NCI-H128 (cell line): ENCODE data around the gene DPP9.
A peak's percentile ranks its signal among the peaks of the same experiment; 100 is the strongest.

ENCODE experiments used
- DNase-seq: peaks from one replicate; lab custom pipeline; 2025; ENCODE audit not compliant: unreplicated experiment; lab: John Stamatoyannopoulos, UW

Gene DPP9

DNA sequence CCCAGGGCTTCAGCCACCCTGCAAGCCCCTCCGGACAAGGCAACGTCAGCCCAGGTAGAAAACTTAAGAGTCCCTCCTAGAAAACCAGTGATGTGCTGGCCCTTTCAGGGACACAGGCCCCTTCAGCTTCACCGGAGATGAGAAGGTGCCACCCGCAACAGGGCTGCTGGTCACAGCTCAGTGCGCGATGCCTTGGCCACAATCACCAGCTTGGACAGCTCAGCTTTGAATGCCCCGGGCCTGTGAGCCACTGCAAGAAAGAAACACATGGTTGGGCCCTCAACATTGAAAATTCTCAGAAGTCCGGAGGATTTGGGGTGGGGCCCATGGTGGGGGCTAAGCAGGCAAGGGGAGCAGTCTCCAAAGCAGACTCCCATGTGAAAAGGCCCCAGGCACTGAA, 65.8 kb downstream of the DPP9 start:
- DNase-seq = no peak

DNA sequence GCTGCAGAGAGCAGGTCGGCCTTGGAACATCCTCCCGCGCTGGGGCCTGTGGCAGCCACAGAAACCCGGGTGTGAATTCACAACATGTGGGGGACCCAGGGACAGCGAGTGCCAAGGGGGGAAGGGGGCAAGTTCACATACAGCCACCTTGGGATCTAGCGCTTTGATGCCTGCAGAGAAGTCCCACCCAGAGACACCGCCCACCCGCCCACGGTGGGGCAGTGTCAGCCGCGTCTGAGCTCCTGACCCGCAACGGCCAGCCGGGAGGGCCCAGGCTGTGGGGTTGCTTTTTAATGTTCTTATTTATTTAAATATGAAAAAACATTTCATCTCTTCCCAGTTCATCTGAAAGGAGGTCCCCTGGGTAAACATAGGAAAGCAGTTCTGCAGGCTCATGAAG, 66.4 kb downstream of the DPP9 start:
- no peak for DNase-seq

DNA sequence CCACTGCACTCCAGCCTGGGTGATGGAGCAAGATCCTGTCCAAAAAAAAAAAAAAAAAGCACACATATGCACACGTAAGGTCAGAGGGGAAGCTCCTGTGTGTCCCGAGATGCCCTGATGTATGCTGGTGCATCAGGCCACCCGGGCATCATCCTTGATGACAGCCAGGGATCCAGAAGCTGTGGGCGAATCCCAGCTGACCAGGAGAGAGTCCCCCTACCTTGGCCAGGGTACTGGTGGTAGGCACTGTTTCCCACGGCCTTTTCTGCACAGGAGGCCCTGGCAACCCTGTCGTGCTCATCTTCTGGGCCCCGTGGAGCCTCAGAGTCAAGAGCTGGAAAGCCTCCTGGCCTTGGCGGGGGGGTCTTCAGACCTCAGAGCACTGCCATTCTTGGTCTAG, 67.5 kb downstream of the DPP9 start:
- no peak for DNase-seq

DNA sequence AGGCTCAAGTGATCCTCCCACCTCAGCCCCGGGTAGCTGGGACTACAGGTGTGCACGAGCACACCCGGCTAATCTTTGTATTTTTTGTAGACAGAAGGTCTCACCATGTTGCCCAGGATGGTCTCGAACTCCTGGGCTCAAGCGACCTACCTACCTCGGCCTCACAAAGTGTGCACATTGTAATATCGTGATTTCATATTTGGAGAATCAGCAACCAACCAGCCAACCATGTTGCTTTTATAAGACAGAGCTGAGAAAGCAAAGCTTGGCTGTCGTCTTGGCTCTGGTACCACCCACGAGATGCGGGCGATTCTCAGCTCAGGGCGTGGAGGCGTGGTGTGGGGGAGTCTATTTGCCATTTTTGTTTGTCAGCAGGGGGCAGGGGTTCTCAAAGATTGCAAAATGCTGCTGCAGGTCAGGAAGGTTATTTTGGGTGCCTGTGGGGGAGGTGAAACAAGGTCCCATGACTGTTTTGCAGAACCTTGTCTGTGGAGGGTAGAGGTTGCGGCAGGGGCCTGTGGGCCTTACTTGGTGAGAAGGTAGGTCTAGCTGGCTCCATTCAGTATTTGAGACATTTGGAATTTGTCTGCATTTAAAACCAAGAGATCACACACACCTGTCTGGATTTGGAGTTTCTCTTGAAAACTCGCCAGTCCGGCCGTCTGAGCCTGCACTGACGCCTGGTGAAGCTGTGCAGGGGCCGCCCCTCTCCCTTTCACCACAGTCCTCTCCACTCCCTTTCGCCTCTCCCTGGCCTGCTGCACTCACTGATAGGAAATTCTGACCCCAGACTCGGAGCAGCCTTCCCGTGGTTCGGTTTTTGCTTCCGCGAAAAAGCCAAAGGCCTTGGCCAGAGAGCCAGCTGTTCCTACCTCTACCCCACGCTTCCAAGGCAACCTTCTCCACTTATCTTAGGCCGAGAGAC, 68.9 kb downstream of the DPP9 start:
- no peak for DNase-seq

DNA sequence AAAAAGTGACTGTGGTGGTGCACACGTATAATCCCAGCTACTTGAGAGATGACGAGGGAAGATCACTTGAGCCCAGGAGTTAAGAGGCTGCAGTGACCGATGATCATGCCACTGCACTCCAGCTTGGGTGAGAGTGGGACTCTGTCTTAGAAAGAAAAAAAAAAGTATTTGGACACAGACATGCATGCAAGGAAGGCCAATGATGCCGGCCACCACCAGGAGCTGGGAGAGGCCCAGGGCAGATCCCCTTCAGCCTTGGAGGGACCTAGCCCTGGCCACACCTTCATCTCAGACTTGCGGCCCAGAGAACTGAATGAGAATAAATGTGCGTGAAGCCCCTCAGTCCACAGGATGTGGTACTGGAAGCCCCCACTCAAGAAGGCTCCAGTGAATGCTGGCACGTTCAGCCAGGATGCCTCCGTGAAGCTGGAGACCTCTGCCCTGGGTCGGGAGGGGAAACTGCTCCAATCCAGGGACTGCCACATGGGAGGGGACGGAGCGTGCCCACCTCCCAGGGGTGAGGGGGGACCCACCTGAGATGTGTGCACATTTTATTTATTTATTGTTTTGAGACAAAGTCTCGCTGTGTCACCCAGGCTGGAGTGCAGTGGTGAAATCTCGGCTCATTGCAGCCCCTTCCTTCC, 69.7 kb downstream of the DPP9 start:
- no peak for DNase-seq

DNA sequence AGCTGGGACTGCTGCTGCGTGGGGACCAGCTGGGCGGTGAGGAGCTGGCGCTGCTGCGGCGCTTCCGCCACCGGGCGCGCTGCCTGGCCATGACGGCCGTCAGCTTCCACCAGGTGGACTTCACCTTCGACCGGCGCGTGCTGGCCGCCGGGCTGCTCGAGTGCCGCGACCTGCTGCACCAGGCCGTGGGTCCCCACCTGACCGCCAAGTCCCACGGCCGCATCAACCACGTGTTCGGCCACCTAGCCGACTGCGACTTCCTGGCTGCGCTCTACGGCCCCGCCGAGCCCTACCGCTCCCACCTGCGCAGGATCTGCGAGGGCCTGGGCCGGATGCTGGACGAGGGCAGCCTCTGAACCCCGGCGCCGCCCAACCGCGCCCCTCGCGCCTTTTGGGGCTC, 71.6 kb downstream of the DPP9 start:
- no peak for DNase-seq

DNA sequence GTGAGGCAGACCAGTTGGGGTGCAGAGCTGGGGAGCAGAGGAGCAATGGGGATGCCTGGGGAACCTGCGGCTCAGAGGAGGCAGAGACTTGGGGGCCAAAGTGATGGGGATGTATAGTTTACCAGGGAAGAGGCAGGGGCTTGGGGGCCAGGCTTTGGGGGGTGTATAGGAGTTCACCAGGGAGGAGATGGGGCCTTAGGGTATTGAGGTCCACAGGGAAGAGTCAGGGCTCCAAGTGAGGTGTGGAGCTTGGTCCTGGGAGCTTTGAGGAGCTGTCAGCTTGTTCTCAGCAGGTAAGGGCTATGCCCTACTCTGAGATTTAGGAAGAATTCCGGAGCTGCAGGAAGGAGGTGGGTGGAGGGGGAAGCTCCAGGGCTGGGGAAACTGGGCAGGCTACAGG, 73.5 kb downstream of the DPP9 start:
- no peak for DNase-seq

DNA sequence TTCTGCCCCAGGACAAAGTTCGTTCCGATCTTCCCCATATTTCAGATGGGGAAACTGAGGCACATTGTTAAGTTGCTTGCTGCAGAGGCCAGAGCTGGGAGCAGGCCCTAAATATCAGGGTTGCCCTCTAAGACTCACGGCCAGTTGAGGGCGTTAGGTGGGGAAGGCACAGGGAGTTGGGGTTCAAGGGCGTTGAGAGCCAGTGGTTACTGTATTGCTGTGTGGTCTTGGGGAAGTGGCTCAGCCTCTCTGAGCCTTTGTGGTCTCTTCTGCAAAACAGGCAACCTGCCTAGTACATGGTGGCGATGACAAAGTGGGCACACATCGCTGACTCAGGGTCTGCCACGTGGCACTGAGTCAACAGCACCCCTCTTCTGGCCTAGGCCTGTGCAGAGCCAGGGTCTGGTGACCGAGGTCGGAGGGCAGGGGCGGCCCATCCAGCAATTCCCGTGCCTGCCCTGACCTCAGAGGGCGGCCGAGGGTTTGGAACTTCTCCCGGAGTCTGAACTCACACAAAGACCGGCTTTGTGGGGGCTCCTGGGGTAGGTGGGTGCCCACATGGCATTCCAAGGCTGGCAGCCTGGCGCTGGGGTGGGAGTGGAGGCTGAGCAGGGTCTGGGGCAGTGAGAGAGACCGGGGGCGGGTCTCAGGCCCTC, 74.1 kb downstream of the DPP9 start:
- DNase-seq = no peak

DNA sequence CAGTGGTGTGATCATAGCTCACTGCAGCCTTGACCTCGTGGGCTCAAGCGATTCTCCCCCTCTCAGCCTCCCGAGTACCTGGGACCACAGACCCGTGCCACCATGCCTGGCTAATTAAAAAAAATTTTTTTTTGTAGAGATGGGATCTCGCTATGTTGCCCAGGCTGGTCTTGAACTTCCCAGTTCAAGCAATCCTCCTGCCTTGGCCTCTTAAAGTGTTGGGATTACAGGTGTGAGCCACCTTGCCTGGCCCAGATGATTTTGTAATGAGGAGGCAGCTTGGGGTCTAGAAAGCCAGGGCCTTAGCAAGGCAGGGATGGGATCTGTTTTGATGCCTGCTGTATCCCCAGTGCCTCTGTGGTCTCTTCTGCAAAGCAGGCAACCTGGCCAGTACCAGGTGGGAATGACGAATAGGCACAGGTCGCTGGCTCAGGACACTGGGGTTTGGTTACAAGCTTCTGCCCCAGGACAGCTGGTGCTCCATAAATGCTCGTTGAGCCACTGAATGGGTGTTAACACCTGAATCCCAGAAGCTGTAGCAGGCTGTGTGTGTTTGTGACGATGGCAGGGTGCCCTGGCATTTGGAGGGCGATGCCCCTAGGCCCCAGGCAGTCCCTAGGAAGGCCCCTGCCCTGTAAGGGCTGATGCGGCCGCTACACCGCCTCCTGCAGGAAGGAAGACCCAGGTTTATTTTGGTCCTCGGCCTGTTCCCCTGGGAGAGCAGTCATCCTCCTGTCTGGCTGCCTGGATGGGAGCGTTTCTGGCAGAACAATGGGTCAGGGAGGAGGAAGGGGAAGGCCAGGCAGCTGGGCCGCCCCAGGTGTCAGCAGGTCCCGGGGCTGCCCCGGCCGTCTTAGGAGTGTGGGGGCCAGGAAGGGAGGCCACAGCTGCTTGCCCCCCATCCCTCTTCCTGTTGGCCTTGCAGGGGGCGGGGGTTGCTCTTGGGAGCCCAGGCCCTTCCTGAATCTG, 75.7 kb downstream of the DPP9 start:
- DNase-seq = no peak

DNA sequence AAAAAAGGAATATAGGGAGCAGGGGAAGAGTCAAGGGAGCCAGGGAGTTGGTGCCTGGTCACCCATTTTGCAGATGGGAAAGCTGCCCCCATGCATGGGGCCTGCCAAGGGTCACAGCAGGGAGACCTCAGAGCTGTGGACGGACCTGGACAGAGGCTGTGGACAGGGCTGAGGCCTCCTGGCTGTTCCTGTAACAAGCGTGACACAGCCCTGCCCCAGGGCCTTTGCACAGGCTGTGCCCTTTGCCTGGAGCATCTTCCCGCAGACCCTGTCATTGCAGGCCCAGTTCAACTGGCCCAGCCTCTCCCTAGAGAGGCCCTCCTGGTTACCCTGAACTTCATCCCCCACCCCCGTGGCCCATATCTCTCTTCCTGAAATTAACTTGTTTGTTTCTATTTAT, 77.9 kb downstream of the DPP9 start:
- no peak for DNase-seq

DNA sequence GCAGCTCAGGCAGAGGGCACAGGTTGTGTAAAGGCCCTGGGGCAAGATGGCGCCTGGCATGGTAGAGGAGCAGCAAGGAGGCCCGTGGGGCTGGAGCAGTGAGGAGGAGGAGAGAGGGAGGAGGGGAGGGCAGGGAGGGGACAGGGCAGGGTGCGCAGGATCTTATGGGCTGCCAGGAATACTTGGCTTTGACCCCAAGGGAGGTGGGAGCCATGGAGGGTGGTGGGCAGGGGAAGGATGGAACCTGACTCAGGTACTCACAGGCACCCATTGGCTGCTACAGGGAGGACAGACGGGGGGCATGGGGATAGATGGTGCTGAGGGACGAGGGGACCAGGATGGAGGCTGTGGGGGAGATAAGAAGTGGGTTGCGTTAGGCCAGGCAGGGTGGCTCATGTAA, 81.0 kb downstream of the DPP9 start:
- DNase-seq = no peak

DNA sequence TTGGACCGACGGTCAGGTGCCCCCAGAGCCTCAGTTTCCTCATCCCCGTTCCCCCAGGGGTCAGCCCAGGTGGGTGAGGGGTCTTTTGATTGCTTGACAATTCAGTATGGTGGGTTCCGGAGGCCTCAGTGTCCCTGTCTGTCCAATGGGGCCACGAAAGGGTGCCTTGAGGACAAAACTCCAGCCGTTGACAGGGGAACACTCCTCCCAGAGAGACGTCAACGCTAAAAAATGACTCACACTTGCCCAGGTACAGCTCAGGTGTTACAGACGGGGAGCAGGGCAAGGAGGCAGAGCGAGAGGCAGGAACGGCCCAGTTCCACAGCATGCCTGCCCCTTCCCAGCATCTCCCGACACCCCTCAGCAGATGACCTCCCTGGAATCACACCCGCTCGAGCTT, 82.5 kb downstream of the DPP9 start:
- DNase-seq = no peak

DNA sequence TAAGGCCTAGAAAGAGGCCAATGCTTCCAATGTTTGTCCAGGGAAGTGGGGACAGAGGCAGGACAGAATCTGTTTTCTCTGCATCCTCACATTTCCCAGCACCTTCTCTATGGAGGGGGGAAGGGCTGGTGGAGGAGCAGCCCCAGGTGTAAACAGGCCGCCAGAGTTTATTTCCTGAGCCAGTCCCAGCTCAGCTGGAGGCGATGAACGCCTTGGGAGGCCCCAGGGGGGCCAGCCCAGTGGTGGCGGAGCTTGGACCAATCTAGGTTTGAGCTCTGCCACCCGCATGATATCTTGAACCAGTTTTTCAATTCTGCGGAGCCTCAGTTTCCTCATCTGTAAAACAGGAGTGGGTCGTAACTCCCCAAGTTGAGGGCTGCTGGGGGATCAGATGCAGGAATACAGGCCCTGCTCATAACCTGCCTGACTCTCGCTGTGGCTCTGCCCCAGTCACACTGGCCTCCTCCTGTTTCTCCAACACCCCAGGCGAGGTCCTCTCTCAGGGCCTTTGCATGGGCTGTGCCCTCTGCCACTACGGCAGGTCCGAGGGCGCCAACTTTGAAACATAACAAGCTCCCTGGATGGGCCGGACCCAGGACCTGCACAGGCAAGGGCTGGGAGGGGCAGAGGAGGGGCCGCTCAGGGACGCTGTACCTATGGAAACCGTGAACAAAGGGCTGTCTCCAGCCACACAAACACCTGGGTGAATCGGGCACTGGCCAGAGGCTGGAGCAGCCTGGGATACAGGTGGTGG, 83.2 kb downstream of the DPP9 start:
- DNase-seq = no peak

DNA sequence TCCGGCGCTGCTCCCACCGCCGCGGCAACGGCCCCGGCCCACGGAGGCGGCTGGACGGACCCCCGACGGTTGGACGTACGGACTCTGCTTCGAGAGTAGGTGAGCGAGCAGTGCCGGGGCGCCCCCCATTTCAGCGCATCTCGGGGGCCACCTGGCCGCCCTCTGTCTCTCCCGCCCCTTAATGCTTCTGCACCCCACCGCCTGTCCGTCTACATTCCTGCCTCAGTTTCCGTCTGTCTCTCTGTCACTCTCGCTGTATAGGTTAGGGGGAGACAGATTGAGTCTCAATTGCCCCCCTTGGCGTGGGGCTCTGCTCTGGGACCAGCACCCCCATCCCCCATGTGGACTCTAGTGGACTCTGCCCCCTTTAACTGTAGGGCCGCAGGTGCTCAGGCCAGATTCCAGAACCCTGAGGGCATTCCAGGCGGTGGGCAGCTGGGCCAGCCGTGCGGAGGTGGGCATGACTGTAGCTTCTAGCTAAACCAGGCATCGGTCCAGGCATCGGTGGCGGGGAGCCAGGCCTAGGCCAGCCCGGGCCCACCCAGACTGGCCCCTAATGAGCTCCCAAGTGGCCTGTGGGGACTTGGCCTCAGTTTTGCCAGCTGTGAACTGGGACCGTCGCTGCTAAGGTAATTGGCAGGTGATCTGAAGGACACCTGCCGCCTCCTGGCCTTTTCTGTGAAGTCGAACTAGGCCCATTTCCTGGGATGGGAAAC, 84.0 kb downstream of the DPP9 start:
- DNase-seq = no peak

DNA sequence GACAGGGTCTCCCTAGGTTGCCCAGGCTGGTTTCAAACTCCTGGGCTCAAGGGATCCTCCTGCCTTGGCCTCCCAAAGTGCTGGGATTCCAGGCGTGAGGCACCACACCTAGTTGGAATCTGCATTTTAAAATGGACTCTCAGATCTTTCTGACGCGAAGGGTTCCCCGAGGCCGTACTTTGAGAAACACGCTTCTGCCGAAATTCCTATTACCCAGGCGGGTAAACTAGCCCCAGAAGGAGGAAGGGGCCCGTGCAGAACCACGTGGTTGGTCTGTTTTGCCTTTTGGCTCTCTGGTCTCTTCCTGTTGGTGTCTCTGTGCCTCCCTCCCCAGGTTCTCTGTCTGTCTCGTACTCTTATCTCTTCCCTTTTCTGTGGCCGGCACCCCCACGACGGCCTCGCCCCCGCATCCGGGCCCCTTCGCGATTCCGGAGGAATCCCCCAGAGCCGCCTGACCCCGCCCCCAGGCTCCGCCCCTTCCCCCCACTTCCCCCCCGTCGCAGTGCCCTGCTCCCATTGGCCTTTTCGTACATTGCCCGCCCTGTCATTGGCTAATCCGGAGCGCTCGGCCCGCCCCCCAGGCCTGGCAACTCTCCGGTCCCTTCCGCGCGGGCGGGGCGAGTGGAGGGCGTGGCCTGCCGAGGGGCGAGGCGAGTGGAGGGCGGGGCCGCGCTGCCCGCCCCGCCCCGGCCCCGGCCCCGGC, 84.7 kb downstream of the DPP9 start, which contains the start of gene TNFAIP8L1:
TNFAIP8L1 (plus strand) TSS at position 689 of the 703 bp plus-strand sequence. CDS start 12,354 bp downstream, outside the sequence.
- peak; percentile 95 for DNase-seq

DNA sequence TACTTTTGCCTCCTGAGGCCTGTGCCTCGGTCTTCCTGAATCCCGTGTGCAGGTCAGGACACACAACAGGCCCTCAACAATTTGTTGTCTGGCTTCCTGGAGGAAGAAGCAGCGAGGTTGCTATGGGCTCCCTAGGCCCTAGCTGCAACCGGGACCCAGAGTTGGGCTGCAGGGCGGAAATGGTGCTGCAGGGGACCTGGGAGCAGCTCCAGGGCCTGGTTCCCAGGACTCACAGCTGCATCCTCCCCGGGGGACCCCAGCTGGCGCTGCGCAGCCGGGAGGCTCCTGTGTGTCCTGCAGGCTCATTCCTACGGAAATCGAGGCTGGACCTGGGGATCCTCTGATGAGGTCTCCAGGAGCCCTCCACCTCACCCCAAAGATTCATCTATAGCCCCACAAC, 85.3 kb downstream of the DPP9 start:
- DNase-seq = no peak

DNA sequence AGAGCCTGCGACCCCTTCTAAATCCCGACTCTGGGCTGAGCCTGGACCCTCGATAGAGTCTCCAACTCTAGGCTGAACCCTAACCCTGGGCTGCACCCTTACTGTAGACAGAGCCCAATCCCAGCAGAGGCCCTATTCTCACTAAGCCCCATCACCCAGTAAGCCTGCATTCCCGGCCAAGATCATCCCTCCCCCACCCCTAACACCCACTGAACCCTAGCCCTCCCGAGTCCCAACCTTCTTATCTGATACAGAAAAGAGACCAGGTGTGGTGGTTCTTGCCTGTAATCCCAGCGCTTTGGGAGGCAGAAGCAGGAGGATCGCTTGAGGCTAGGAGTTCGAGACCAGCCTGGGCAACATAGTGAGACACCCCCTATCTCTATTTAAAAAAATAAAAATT, 86.9 kb downstream of the DPP9 start:
- DNase-seq = no peak

DNA sequence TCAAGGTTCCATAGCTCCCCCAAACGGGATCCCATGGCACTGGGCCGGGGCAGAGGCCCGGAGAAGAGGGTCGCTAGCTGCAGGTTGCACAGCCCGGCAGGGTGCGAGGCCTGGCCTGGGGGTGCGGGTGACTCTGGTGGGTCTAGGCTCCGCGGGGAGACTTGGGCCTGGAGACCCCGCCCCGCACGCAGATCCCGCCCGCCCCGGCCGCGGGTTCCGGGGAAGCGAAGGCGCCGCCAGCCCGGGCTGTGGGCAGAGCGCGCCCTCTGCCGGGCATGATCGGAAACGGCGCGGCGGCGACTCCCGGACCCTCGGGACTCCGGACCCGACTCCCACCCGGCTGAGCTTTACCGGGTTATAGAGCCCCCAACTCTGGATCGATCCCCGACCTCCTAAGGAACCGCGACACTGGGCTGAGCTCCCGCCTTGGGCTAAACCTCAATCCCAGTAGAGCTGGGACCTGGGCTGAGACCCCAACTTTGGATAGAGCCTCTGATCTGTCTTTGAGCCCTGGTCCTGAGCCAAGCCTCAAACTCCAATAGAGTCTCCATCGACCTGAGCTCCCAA, 87.4 kb downstream of the DPP9 start:
- DNase-seq = peak; percentile 22

DNA sequence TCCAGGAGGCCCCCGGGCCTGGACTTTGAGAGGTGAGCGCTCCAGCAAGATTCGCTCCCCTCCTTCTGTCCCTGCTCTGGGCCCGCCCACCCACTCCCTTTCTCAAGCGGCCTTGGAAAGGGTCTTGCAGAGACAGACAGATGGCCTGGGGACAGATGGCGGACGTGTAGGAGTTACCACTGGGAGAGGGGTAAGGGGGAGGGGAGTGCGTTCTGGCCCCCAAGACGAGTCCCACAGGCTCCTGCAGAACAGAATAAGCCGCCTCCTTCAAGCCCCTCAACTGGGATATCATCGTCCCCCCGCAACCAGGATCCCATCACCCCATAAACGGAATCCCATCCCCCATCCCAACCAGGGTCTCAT, 87.9 kb downstream of the DPP9 start:
- no peak for DNase-seq
